Middle frontal gyrus (tissue), 1 donor: ENCODE data around the gene CGNL1.

ENCODE experiments used
- DNase-seq: peaks from one replicate; pipeline ENCODE4 v3.0.0-alpha.2; 2015; ENCODE audit warnings: low spot score; ENCODE audit errors: extremely low spot score

The CGNL1 gene, protein sequence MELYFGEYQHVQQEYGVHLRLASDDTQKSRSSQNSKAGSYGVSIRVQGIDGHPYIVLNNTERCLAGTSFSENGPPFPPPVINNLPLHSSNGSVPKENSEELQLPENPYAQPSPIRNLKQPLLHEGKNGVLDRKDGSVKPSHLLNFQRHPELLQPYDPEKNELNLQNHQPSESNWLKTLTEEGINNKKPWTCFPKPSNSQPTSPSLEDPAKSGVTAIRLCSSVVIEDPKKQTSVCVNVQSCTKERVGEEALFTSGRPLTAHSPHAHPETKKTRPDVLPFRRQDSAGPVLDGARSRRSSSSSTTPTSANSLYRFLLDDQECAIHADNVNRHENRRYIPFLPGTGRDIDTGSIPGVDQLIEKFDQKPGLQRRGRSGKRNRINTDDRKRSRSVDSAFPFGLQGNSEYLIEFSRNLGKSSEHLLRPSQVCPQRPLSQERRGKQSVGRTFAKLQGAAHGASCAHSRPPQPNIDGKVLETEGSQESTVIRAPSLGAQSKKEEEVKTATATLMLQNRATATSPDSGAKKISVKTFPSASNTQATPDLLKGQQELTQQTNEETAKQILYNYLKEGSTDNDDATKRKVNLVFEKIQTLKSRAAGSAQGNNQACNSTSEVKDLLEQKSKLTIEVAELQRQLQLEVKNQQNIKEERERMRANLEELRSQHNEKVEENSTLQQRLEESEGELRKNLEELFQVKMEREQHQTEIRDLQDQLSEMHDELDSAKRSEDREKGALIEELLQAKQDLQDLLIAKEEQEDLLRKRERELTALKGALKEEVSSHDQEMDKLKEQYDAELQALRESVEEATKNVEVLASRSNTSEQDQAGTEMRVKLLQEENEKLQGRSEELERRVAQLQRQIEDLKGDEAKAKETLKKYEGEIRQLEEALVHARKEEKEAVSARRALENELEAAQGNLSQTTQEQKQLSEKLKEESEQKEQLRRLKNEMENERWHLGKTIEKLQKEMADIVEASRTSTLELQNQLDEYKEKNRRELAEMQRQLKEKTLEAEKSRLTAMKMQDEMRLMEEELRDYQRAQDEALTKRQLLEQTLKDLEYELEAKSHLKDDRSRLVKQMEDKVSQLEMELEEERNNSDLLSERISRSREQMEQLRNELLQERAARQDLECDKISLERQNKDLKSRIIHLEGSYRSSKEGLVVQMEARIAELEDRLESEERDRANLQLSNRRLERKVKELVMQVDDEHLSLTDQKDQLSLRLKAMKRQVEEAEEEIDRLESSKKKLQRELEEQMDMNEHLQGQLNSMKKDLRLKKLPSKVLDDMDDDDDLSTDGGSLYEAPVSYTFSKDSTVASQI

DNA sequence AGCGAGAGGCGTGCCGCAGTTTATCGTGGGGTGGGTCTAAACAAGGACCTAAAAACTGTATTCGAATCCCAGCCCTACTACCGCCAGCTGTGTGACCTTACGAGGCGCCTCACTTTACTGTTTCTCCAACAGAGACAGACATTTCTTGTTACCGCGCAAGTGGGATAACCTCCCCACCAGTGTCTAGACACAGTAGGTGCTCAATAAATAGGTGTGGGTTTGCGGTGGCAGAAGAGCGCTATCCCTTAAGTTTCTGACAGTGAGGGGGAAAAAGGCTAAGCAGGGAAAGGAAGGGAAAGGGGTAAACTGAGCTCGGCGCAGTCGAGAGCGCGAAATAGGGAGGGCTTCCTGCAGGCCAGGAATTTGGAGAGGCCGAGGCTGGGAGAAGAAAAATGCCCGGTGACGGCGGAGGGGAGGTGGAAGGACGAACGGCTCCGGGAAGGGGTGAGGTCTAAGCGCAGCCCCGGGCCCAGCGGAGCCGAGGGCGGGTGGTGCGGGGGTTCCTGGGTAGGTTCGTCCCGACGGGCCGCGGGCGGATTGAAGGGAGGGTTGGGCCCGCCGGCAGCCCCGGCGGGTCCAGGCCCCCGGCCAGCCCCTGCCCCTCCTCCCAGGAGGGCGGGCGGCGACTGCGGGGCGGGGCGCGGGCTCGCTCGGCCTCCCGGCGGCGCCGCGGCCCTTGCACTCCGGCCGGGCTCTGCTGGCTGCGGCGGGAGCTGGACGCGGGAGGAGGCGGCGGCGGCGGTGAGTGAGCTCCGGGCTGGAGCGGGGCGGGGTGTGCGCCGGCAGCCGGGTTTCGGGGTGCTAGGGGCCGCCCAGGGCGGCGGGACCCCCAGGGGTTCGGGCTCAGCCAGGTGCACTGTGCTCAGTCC lies at the start of gene CGNL1:
Gene CGNL1 (plus strand): TSS at position 679 of the 869 bp plus-strand sequence. CDS start 61,495 bp downstream, outside the sequence.
- no peak for DNase-seq

DNA sequence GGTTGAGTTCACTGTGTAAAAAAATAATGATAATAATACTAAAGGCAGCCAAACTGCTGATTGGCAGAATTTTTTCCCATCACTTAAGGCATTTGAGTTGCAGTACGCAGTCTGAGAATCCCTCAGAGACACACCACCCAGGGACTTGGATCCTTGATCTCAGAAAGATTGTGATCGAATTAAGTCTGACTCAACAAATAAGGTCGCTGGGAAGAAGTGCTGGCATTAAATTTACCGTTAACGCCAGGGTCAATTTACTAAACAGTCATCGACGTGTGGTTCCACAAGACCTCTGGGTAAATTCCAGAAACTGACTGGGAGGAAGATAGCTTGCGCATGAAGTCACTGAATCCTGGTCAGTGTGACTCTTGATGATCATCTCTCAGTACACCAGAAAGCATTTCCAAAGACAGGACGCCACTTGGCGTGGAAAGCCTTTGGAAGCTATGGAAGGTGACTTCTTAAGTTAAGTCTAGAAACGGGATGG lies 48.3 kb upstream of the CGNL1 start:
- no peak for DNase-seq

DNA sequence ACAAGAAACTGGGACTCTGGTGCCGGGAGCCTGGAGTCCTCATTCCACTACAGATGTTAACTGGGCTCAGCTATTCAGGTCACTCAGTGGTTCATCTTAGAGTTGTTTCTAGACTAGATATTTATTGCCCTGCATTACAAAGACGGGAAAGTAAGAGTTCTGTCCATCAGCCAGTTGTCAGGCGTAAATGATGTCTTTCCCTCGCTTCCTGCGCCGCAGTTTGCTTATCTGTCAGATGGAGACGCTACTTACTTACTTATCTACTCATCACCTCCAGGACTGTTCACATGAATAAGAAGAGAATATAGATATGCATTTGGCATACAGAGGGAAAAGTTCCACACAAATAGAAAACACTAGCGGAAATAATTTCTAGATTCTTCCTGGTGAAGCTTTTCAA lies 47.8 kb upstream of the CGNL1 start:
- DNase-seq: no peak

DNA sequence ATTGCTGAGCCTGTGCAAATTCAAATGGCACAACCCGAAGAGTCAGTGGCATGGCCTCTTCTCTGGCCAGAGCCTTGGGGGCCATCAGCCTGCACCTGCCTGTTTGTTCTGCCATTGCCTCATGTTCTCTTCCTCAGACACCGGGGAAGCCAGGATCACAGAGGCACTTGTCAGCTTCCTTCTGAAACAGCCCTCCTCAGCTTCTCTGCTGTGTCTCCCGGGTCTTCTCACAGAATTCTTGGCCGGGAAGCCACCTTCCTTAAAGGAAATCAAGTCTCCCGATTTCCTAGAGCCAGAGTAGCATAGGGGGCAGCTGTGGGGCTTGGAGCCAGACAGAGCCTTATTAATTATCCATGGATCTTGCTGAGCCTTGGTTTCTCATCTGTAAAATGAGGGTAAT lies 47.4 kb upstream of the CGNL1 start:
- no peak for DNase-seq

DNA sequence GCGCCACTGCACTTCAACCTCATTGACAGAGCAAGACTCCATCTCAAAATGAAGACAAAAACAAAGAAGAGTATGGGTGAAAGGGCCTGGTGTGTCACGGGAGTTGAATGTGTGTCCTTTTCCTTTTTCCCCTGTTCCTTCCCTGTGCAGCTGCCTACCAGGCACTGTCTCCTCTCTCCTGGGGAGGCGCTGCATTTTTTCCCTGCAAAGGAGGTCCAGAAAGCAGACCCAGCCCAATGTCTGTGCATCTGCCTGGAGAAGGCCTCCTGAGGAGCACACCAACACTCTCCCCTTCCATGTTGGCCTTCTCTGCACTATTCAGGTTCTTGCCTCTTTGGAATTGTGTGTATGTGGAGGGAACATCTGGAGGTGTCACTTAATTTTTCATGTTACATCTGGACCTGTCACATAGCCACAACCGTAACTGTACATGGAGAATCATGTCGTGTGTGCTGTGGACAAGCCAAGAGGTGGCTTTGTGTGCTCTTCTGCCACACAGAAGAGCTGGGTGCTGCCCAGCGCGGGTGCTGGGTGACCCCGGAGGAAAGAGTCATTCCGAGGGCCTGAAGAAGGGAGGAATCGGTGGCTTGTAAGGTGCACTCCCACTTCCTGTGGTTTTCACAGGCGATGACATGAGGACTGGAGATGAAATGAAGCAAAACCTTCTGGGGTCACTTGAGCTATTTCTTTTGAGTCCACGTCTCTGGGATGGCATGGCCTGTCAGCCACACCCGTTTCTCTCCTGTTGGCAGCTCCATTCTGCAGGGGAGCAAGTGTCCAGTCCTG lies 46.5 kb upstream of the CGNL1 start:
- DNase-seq: no peak

DNA sequence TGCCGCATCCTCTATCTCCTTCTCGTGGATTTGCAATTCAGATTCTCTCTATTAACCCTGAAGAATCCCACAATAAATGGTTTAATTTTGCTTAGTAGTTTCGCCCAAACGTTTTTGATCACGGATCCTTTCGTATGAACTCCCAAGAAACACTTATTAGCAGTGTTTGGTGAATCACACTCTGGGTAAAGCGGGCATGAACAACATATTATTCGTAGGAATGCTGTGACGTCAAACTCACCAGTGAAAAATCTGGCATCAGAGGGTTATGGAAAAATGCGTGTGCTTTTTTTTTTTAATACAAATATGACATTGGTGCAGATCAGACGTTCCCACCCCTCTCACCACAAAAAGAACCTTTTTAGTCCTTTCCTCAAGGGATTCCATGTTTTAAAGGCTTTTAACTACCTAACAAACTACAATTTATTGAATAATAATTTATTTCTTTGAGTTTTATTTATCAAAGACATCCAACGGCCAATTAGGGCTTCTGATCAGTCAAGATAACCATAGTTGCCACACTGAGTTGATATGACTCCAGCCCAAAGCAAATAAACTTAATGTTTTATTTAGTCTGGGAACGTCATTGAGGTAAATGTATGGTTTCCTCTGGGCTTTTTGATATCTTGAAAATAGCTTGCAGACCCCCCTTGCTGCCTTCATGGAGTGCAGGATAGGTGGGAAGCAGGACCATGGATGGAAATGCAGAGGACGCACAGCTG lies 45.5 kb upstream of the CGNL1 start:
- DNase-seq: no peak

DNA sequence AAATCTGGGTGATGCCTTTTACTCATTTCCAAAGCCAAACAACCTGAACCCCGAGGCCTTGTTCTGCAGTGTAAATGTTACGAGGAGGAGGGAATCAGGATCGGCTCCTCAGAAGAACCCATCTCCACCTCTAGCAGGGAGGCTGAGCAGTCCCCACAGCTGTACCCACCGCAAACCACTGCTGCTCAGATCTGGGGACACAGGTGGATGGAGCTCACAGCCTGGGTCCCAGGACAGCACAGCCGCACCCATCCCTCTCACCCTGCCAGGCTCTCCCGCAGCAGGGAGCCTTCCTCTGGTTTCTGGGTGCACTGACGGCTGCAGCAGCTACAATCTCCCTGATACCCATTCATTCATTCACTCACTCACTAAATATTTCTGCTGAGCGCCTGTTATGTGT lies 44.0 kb upstream of the CGNL1 start:
- DNase-seq: no peak

DNA sequence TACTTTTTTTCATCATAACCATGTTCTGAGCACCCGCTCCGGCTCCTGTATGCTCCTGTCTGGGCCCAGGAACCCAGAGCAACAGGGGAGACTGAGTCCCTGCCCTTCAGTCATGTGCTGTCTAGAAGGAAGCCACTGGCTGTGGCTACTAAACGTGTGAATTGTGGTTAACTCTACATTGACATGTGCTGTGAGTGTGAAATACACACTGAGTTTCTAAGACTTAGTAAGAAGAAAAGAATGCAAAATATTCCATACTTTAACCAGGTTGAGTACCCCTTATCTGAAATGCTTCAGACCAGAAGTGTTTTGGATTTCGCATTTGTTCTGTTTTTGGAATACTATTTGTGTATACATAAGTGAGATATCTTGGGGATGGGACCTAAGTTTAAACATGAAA lies 42.8 kb upstream of the CGNL1 start:
- DNase-seq: no peak

DNA sequence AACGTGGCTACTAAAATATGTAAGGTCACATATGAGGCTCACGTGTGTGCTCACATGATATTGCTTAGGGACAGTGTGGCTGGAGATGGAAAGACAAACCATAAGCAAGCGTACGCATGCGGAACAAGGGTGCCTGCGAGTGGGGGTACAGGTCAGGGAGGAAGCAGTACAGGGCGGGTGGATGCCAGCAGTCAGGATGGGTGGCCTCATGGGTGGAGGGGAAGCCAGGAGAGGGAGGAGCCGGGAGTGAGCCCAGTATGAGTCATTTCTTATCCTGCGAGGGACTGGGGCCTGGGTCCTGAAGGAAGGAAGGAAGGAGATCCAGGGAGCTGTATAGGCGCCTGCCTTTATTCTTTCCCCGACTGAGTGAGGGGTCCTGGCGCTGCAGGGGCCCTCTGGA lies 42.0 kb upstream of the CGNL1 start:
- DNase-seq: no peak

DNA sequence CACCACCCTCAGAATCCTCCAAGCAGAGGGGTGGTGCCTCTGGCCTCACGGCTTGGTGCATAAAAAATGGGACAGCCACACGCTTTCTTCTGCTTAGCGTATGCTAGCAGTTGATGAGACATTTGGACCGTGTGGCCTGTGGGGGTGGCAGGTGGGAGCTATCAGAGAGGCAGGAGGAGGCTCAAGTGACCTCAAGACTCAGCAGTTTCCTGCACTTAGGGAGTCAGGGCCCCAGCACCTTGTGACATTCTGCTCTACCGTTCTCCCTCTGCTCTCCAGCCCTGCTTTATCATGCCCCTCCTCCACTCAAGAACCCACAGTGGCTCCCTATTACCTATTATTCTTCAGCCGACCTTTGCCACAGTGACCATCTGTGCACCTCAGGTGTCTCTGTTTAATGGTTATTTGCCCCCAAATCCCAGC lies 41.0 kb upstream of the CGNL1 start:
- DNase-seq: no peak

DNA sequence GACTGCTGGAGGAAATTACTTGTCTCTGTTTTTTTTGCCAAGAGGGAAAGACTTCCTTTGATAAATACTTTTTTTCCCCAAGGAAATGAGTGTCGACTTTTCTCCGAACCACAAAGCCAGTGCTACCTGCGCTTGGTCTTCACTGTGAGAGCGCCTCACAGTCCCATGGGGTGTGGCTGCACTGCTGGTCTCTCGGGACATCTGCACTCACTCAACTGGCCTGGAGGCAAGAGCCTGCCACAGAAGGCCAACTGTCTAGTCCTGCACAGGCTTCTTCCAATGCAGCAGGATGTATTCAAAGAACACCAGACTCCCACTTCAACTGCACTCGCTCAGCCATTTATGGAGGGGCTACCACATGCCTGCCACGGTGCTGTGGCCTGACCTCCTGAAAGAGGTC lies 40.6 kb upstream of the CGNL1 start:
- no peak for DNase-seq

DNA sequence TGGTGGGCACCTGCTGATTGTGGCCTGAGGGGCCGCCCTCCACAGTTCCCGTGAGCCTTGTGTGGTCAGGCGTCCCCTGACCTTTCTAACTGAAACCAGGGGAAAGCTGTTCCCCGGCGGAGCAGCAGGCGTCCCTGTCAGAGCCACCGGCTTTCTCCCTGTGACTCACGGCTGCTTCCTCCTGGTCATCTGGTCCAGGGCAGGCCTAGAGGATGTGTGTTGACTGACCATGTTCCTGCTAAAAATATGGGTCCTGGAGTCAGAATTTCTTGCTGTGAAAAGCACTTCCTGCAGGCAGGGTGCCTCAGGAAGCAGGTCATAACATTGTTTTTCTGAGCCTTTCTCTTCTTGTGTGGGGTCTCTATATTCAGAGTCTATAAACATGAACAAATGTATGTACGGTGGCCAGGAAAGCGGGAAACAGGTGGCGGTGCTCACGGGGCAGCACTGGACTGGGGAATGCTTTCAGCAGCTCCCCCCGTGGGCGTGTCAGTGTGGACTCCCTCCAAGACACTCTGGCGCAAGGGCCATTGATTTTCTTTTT lies 38.4 kb upstream of the CGNL1 start:
- no peak for DNase-seq

DNA sequence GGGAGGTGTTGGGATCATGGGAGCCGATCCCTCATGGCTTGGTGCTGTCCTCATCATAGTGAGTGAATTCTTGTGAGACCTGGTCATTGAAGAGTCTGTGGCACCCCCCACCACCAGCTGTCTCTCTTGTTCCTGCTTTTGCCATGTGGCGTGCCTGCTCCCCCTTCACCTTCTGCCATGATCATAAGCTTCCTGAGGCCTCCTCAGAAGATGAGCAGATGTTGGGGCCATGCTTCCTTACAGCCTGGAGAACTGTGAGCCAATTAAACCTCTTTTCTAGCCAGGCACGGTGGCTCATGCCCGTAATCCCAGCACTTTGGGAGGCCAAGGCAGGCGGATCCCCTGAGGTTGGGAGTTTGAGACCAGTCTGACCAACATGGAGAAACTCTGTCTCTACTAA lies 37.0 kb upstream of the CGNL1 start:
- no peak for DNase-seq

DNA sequence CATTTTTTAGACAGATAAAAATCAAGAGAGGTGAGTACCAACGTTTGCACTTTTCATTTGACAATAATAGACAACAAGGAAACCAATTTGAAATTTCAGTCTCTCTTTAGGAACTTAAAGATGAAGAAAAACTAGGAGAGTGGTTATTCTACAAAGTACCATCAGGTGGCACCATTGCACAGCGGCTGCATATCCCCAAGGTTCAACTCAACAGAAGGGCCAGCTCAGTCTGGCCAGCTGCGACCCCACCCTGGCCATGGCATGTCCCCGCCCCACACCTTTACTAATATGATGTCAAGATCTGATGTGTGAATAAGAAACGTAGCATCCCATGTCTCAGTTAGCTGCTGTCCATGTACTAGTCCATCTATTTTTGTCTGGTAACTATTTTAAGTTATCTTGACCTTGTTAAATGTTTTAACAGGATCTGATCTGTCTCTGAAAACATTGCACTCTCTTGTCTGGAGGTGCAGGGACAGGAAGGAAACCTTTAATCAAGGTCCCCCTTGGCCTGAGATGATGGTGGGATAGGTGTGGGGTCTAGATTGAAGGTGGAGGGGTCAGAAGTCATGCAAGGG lies 35.5 kb upstream of the CGNL1 start:
- no peak for DNase-seq

DNA sequence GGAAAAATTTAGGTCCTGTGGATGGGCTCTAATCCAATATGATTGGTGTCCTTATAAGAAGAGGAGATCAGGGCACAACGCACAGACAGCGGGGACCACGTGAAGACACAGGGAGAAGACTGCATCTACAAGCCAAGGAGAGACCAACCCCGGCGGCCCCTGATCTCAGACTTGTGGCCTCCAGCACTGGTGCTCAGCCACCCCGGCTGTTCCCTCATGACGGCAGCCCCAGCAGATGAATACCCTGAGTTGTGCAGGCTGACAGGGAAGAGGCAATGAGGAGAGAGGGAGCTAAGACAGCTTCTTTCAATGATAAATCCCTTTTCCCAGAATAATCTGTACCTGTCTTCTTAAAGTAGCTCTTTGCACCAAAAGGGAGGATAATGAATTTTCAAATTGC lies 33.3 kb upstream of the CGNL1 start:
- DNase-seq: no peak

DNA sequence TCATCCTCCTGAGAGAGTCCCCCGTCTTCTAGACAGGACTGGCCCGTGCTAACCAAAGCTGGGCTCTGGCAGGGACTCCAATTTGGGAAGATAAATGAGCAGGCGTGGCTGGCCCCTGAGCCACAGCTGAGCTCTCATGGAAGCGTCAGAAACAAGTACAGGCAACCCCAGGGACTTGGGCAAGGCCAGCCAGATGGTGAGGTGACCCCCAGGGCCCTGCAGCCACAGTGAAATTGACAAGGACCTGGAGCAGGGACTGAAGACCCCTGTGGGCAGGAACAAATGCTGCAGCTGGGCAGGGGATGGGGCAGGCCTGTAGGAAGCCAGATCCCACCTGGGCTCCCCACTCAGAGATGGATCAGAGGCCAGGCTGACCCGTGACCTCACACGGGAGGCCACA lies 32.8 kb upstream of the CGNL1 start:
- DNase-seq: no peak

DNA sequence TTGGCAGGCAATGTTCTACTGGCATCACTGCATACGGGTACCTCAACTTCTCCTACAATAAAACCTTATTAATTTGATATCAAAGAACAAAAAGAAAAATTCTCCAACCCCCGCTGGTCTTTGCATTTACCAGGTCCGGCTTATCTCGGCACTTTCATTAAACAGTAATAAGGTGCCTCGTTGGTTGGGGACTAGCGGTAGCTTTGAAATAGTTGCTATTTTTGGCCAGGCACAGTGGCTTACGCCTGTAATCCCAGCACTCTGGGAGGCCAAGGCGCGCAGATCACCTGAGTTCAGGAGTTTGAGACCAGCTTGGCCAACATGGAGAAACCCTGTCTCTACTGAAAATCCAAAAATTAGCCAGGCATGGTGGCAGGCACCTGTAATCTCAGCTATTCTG lies 32.0 kb upstream of the CGNL1 start:
- no peak for DNase-seq

DNA sequence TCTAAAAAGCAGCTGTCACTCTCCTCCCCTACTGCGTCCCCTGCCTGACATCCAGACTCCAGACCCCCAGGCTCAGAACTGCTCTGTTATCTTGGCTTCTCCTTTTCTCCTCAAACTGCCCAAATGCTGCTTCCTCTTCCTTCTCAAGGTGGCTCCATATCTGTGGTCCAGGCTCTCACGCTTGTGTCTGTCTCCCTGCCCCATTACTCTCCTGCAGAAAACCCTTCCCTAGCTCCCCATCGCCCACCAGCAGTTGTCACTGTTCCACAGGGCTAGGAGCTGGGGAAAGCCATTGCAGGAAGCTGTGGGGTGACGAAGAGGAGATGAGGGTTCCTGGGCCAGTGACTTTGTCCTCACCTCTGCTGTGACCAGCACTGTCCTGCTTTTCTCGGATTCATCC lies 30.7 kb upstream of the CGNL1 start:
- DNase-seq: no peak
